Small intestine (tissue), 7 donors: ENCODE results near the gene CCDC167. TPM values are rescaled to one million over a fixed set of nuclear protein-coding genes. Genes with fewer than 3 reads are reported as not detected.
"Not testable (repeated sequence)": the region's sequence is repeated elsewhere in the genome, so short reads cannot be mapped to it uniquely, and the experiment has no call there.

Experiments used
- DNase-seq, 2 donors: peaks; one replicate each; pipeline versions ENCODE4 v3.0.0 to v3.0.0-alpha.2; 2013
- FAIRE-seq: peaks from 2 replicates; lab custom pipeline; 2012; peaks lifted over from hg19 to GRCh38; lab: Jason Lieb, UNC
- H3K27ac ChIP-seq, 3 donors: one replicate each; pipeline ENCODE4 v1.5.1; 2013; ENCODE audit warnings: low read length in 2 of 3, mild to moderate bottlenecking in 2 of 3, control low read depth in 1 of 3, inconsistent platforms in 1 of 3, low read depth in 1 of 3, moderate library complexity in 1 of 3
- H3K27me3 ChIP-seq, 3 donors: one replicate each; pipeline ENCODE4 v1.6.1; 2013; ENCODE audit warnings: low read length in 3 of 3, inconsistent platforms in 1 of 3; ENCODE audit not compliant: control insufficient read depth in 3 of 3, insufficient read depth in 3 of 3
- H3K36me3 ChIP-seq, 3 donors: one replicate each; pipeline ENCODE4 v1.6.1; 2013; ENCODE audit warnings: low read length in 3 of 3, inconsistent platforms in 1 of 3, low read depth in 1 of 3, mild to moderate bottlenecking in 1 of 3, moderate library complexity in 1 of 3; ENCODE audit not compliant: control insufficient read depth in 3 of 3, insufficient read depth in 2 of 3
- H3K4me1 ChIP-seq, 3 donors: one replicate each; pipeline ENCODE4 v1.6.1; 2013; ENCODE audit warnings: low read length in 2 of 3, inconsistent platforms in 1 of 3, low read depth in 1 of 3, mild to moderate bottlenecking in 1 of 3, moderate library complexity in 1 of 3; ENCODE audit not compliant: control insufficient read depth in 3 of 3, insufficient read depth in 2 of 3
- H3K4me3 ChIP-seq, 3 donors: one replicate each; pipeline ENCODE4 v1.5.1; 2013; ENCODE audit warnings: low read length in 3 of 3, control low read depth in 1 of 3, inconsistent platforms in 1 of 3, low read depth in 1 of 3, mild to moderate bottlenecking in 1 of 3, moderate library complexity in 1 of 3
- H3K9me3 ChIP-seq, 2 donors: one replicate each; pipeline ENCODE4 v1.6.1; 2013; ENCODE audit warnings: low read depth in 1 of 2, low read length in 1 of 2; ENCODE audit not compliant: control insufficient read depth in 2 of 2, insufficient read depth in 1 of 2
- WGBS, 3 donors: extraction: QIAGEN DNeasy Blood & Tissue Kit; methylation state at CpG; one replicate each; pipeline ENCODE4 v1.1.7; 2013; 5-methylcytosine and 5-hydroxymethylcytosine counted together
- polyA plus RNA-seq, 4 donors: library from polyadenylated mRNA; stranded (reverse) in 3 of 4; unstranded in 1 of 4; fragments of 200-250 nt in 3 of 4; fragments of 120-200 nt in 1 of 4; gene quantifications; one replicate each; pipeline versions ENCODE4 v1.2.1 to v1.2.3, GENCODE V29; 2013
- donor health status: healthy with polysubstance abuse.
- donor health status: control.
- donor health status: control.
- donor health status: Bipolar disorder and iron deficiency.
- donor health status: healthy.

The CCDC167 gene
- polyA plus RNA-seq, 4 donors = 14.2 to 54.3 (median 25.4) TPM

DNA sequence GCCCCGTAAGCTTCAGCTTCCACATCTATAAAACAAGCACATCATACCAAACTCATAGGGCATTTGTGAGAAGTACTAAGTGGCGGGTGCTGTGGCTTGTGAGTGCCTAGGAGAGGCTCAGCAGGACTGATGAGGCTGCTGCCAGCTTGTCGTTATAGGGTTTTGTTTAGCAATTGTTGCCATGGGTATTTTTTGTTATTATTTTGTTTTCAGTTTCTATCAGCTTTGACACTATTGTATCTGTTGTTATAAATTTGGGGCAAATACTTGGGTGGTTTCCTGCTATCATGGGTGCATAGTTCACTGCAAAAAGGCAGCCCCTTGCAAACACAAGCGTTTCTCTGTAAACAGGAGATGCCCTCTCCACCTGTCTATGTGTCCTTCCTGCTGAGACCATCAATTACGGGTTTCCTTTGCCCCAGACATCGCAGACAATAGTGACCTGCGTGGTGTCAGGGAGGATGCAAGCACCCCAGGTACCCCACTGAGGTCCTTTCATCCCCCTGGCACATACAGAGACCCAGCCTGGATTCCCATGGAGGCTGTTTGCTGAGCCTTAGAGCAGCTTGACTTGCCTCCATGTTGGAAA is 3.1 kb upstream of the CCDC167 start:
- Histone ChIP-seq H3K4me1 (peaks cover 0 to 4% (median 0%) of the 10 kb centered on the region in 3 donors), H3K4me3 (no peak overlapping the region), H3K27me3 (no peaks in the 10 kb centered on the region), H3K36me3 (no peaks in the 10 kb centered on the region), H3K27ac (peak overlapping the region in 1 of 3 donors; percentile 84), H3K9me3 (no peaks in the 10 kb centered on the region)
- WGBS, 3 donors = 46 to 53% (median 49%) methylated on average over 7 of the region's 7 CpGs
- DNase-seq = no peak
- no peak for FAIRE-seq

DNA sequence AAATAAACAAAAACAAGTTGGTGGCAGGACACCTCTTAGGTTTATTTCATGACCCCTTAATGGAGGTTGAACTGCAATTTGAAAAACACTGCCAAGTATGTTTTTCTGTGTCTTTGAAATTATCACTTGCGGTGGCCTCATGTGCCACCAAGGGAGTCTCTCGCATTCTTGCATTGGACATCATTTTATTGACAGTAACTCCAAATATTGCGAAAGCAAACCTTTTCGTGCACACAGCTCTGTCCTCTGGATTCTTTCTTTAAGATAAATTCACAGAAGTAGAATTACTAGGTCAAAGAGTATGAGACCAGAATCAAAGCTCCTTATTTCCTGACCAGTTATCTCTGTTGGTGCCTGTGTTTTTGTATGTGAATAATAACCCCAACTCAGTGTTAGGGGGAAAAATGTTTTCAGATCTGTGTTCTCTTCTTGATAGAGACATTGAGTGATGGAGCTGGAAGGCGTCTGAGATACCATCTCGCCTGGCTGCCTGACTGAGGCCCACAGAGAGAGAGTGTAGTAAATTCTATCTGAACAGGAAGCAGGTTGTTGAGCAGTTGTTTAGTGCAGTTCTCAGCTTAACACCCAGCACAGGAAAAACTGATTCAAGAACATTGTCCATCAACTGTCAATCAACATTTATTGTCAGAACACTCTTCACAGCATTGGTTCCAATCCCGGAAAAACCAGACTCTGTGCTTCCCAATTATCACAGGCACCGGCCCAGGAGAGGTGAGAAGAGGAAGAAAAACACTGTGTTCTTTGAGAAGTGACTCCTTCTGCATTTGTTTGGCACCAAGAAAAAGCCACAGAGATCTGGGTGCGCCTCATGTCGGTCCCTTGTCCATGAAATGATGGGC is 2.2 kb upstream of the CCDC167 start:
- Histone ChIP-seq H3K27me3 (no peaks in the 10 kb centered on the region), H3K4me3 (no peak overlapping the region), H3K9me3 (no peaks in the 10 kb centered on the region), H3K4me1 (peaks cover 0 to 4% (median 0%) of the 10 kb centered on the region in 3 donors), H3K27ac (peak overlapping the region in 2 of 3 donors; percentile 16 to 84), H3K36me3 (no peaks in the 10 kb centered on the region)
- no peak for FAIRE-seq
- no peak for DNase-seq
- 61 to 76% (median 71%) methylated on average over 10 of the region's 10 CpGs for WGBS, 3 donors

DNA sequence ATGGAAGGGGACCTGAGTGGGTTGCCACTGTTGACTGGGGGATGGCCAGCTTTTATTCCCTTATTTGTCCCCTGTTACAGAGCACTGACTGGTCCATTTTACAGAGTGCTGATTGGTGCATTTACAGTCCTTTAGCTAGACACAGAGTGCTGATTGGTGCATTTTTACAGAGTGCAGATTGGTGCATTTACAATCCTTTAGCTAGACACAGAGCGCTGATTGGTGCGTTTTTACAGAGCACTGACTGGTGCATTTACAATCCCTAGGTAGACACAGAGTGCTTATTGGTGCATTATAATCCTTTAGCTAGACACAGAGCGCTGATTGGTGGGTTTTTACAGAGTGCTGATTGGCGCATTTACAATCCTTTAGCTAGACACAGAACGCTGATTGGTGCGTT is 1.2 kb upstream of the CCDC167 start:
- not testable (repeated sequence) for H3K4me1 ChIP-seq
- WGBS, 3 donors = 98% methylated on average over 6 of the region's 6 CpGs

DNA sequence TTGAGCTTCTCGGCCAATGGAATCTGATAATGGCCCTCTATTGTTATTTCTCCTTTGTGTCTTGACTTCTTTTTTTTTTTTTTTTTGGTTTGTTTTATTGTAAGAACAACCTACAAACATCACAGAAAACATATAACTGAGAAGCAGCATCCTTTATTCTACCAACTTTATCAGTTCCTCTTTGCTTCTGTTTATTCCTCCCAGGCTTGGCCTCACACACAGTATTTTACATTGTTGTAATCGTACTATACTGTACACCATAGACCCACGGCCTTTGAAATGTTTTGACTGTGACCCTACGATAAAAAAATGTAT is 558 bp upstream of the CCDC167 start:
- FAIRE-seq = no peak
- no peaks in the 10 kb centered on the region for H3K9me3 ChIP-seq
- no peaks in the 10 kb centered on the region for H3K27me3 ChIP-seq
- peak overlapping the region in 1 of 3 donors; percentile 71 for H3K4me3 ChIP-seq
- no peaks in the 10 kb centered on the region for H3K36me3 ChIP-seq
- no peak overlapping the region for H3K27ac ChIP-seq
- no peak for DNase-seq
- H3K4me1 ChIP-seq = peaks cover 0 to 4% (median 0%) of the 10 kb centered on the region in 3 donors
- WGBS, 3 donors = 71 to 73% (median 72%) methylated on average over 4 of the region's 4 CpGs

More for the DNA sequence above, 1.2 kb upstream of the CCDC167 start:
- DNase-seq, H3K36me3 ChIP-seq, H3K27ac ChIP-seq, H3K27me3 ChIP-seq, FAIRE-seq, H3K9me3 ChIP-seq, H3K4me3 ChIP-seq: not testable (repeated sequence)

DNA sequence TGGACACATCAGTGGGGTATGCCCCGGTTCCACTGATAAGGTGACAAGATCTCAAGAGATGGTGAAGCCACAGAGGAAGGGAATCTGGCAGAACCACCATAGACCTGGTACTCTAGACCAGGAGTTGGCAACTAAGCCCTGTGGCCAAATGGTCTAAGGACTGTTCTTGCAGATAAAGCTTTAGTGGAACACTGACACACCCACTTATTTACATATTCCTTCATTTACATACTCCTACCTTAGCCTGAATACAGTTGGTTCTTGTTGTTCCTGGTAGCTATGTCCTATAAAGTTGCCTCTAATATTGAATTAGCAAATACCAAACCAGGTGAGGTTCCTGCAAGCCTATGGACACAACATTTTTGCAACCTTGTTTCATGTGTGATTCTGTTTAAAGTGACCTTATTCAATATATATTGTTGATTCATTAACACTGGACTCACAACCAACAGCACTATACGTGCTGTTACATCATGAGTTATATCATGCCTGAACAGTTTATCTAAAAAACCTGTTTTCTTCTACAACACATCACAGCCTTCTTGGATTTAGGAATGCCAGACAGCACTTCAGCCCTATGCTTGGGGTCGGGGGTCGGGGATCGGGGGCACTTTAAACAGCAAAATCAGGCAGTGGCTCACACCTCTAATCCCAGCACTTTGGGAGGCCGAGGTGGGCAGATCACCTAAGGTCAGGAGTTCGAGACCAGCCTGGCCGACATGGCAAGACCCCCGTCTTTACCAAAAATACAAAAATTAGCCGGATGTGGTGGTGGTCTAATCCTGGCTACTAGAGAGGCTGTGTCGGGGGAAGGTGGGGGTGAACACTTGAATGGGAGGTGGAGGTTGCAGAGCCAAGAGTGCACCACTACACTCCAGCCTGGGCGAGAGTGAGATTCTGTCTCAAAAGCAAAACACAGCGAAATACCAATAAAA is 2.5 kb downstream of the CCDC167 start:
- H3K9me3 ChIP-seq = no peaks in the 10 kb centered on the region
- no peaks in the 10 kb centered on the region for H3K36me3 ChIP-seq
- FAIRE-seq = no peak
- DNase-seq = no peak
- H3K27ac ChIP-seq = no peak overlapping the region
- peaks cover 0 to 4% (median 0%) of the 10 kb centered on the region in 3 donors for H3K4me1 ChIP-seq
- no peak overlapping the region for H3K4me3 ChIP-seq
- WGBS, 3 donors = 90 to 94% (median 92%) methylated on average over 13 of the region's 13 CpGs
- no peaks in the 10 kb centered on the region for H3K27me3 ChIP-seq

DNA sequence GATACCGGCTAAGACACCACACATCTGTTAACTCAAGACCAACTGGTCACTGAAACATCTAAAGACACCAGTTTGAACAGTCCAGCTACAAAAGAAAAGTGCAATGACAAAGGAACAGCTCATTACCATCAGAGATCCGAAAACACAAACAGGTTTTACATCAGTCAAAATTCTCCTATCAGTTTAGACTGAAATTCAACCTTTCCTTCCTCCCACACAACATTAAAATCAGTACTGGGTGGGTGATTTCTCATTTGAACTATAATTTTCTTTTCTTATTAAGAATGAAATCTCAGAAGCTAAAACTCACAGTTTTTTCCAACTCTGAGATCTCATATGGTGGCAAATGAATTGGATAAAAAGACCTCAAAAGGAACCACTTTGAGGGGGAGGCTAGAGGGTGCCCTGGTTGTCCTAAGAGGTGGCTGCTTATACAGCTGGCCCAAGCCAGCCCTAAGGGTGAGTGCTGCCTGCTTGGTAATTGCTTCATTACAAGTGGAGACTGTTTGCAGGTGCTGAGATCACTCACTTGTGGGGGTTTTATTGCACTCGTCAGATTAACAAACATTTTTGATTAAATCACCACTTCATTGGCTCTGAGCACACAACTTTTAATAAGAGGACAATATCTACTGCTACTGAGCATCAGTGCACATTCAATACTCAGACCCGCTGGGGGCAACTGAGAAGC is 4.3 kb downstream of the CCDC167 start:
- Histone ChIP-seq H3K27ac (no peak overlapping the region), H3K27me3 (no peaks in the 10 kb centered on the region), H3K4me1 (peaks cover 0 to 4% (median 0%) of the 10 kb centered on the region in 3 donors), H3K9me3 (no peaks in the 10 kb centered on the region), H3K4me3 (no peak overlapping the region), H3K36me3 (no peaks in the 10 kb centered on the region)
- no peak for DNase-seq
- FAIRE-seq = no peak
- whole genome bisulfite sequencing, 3 donors = 74 to 80% (median 75%) methylated on average over 4 of the region's 4 CpGs

DNA sequence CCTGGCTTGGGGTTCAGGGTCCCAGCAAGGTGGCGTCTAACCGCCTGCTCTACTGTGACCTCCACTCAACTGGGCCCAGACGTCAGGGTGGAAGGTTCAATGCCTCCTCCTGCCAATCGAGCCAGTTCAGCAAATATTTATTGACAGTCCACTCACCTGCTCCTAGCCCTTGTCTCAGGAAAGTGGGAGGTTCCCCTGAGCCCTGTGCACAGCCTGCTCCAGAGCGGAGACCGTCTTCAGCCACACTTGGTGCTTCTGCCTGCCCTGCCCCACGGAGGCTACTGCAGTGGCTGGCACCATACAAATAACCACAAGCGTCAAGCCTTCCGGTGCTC is 6.1 kb downstream of the CCDC167 start:
- FAIRE-seq (no peak), DNase-seq (no peak)
- Histone ChIP-seq H3K4me1 (no peaks in the 10 kb centered on the region), H3K27me3 (no peaks in the 10 kb centered on the region), H3K36me3 (no peaks in the 10 kb centered on the region), H3K27ac (no peak overlapping the region), H3K4me3 (no peak overlapping the region), H3K9me3 (no peaks in the 10 kb centered on the region)
- WGBS, 3 donors = 70 to 92% (median 88%) methylated on average over 9 of the region's 9 CpGs
